ENCODE data around the gene PNMA8A.
"Not testable (repeated sequence)": the region's sequence is repeated elsewhere in the genome, so short reads cannot be mapped to it uniquely, and the experiment has no call there.

PNMA8A gene

DNA sequence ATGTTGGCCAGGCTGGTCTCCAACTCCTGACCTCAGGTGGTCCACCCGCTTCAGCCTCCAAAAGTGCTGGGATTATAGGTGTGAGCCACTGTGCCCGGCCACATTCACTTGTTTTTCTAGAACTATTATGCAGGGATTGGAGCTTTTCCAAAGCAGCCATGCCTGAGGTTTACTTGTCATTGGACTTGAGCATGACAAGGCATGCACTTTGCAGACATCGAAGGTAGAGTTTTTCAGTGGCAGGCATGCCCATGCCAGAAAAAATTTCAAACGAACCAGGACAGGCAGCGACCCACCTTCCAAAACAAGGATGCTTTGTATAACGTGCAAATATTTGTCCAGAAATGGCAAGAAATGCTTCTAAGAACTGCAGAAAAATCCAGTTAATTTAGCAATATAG lies 17.7 kb downstream of the PNMA8A start:
- H3K27ac ChIP-seq, result no peak overlapping the region
- peaks cover 17% of the 10 kb centered on the region for H3K9me3 ChIP-seq
- no peak overlapping the region for H3K4me2 ChIP-seq
- no peak for TF ChIP-seq Cebpa-rat (IDR thresholded peaks at IDR 0.05)
- no peak overlapping the region for H3K4me3 ChIP-seq
- no peaks in the 10 kb centered on the region for H3K36me3 ChIP-seq
- H3K4me1 ChIP-seq, result no peaks in the 10 kb centered on the region
- no peak overlapping the region for H3K9ac ChIP-seq
- no peaks in the 10 kb centered on the region for H3K27me3 ChIP-seq
- H4K20me1 ChIP-seq, result no peaks in the 10 kb centered on the region

DNA sequence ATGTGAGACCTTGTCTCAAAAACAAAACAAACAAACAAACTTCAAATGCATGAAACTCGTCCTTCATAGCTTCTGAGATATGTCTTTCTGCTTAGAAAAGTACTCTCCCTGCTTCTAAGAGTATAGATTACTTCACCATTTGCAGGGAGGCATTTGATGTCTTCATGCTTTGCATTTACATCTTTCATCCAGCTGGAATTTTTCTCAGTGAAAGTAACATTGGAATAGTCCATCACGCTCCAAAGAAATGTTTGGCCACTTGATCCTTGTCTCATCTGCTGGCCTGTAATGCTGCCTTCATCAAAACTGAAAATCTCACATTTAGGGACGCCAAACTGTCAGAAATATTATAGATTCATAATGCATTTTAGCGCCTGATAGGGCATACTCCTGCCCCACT lies 19.2 kb downstream of the PNMA8A start:
- Histone ChIP-seq H3K27ac (no peak overlapping the region), H3K4me3 (no peak overlapping the region), H4K20me1 (no peaks in the 10 kb centered on the region), H3K36me3 (no peaks in the 10 kb centered on the region), H3K9ac (no peak overlapping the region), H3K4me1 (peaks cover 9% of the 10 kb centered on the region), H3K4me2 (no peak overlapping the region), H3K9me3 (peaks cover 17% of the 10 kb centered on the region), H3K27me3 (no peaks in the 10 kb centered on the region)
- TF ChIP-seq Cebpa-rat (IDR thresholded peaks at IDR 0.05), result no peak

DNA sequence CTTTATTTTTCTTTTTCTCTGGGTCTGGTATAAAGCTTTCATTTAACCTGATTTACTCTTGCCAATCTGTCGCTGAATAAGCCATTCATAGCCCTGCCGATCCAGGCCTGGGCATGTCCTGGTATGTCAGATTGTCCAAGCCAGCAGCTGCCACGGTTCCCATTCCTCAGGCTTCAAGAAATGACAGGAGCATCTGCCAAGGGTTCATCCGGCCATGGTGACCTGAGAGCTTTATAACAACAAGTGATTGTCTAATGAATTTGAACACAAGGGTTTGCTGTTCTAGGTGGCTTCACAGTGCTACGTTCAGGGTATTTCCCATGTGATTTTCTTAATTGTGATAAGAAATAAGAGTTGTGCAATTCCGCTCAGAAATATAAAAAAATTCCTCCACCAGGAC lies 20.0 kb downstream of the PNMA8A start:
- no peak overlapping the region for H3K9ac ChIP-seq
- H3K27ac ChIP-seq, result no peak overlapping the region
- H3K36me3 ChIP-seq, result no peaks in the 10 kb centered on the region
- H3K4me1 ChIP-seq, result peaks cover 10% of the 10 kb centered on the region
- TF ChIP-seq Cebpa-rat (IDR thresholded peaks at IDR 0.05), result no peak
- H3K27me3 ChIP-seq, result no peaks in the 10 kb centered on the region
- no peak overlapping the region for H3K4me3 ChIP-seq
- no peak overlapping the region for H3K4me2 ChIP-seq
- H3K9me3 ChIP-seq, result peaks cover 17% of the 10 kb centered on the region
- no peaks in the 10 kb centered on the region for H4K20me1 ChIP-seq

DNA sequence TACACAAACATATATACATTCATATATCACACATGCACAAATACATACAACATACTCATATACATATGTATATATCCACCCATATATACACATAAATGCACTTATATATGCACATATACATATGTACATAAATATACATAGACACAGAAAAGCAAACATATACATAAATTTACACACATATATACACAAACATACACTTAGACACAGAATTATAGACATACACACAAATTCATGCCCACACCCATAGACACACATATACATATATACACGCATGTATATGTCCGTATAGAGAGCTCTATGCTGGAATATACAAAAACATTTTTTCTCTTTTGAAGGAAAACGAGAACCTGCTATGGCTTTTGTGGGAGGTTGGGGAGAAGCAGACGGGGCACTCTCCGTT lies 20.6 kb downstream of the PNMA8A start:
- H4K20me1 ChIP-seq, result no peaks in the 10 kb centered on the region
- H3K27ac ChIP-seq, result no peak overlapping the region
- H3K4me3 ChIP-seq, result no peak overlapping the region
- H3K27me3 ChIP-seq, result no peaks in the 10 kb centered on the region
- peaks cover 17% of the 10 kb centered on the region for H3K9me3 ChIP-seq
- no peak overlapping the region for H3K9ac ChIP-seq
- peaks cover 10% of the 10 kb centered on the region for H3K4me1 ChIP-seq
- no peaks in the 10 kb centered on the region for H3K36me3 ChIP-seq
- no peak overlapping the region for H3K4me2 ChIP-seq
- no peak for TF ChIP-seq Cebpa-rat (IDR thresholded peaks at IDR 0.05)

DNA sequence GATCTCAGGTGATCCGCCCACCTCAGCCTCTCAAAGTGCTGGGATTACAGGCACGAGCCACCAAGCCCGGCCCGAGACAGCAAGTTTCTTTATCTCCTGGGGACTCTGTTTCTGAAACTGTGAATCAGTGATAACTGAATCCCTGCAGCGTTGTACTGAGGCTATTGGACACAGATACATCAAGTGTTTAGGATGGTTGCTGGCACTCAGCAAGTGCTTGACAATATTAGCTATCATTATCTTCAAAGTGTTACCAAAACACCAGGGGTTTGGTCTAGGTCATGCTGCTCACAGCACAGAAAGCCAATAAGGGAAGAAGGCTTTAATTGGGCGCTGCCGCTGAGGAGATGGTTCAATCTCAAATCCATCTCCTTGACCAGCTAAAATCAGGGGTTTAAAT lies 22.1 kb downstream of the PNMA8A start:
- TF ChIP-seq Cebpa-rat (IDR thresholded peaks at IDR 0.05), result no peak
- H3K27me3 ChIP-seq, result no peaks in the 10 kb centered on the region

DNA sequence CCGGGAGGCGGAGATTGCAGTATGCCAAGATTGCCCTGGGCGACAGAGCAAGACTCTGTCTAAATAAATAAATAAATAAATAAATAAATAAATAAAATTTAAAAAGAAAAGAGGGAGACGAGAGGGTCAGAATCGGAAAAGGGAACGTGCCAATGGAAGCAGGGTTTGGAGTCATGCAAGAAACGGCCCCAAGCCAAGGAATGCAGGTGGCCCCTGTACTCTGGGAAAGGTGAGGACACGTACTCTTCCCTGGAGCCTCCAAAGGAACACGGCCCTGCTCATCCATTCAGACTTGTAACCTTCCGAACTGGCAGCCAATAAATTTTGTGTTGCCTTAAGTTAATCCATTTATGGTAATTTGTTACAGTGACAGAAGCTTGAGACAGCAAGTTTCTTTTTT lies 22.8 kb downstream of the PNMA8A start:
- Histone ChIP-seq H3K27ac (no peak overlapping the region), H3K36me3 (no peaks in the 10 kb centered on the region), H3K9me3 (peaks cover 17% of the 10 kb centered on the region), H4K20me1 (no peaks in the 10 kb centered on the region), H3K4me1 (peaks cover 10% of the 10 kb centered on the region), H3K9ac (no peak overlapping the region), H3K27me3 (no peaks in the 10 kb centered on the region), H3K4me3 (no peak overlapping the region), H3K4me2 (no peak overlapping the region)
- no peak for TF ChIP-seq Cebpa-rat (IDR thresholded peaks at IDR 0.05)

More for the DNA sequence above, 22.1 kb downstream of the PNMA8A start:
- peaks cover 17% of the 10 kb centered on the region for H3K9me3 ChIP-seq
- H3K36me3 ChIP-seq, result no peaks in the 10 kb centered on the region
- no peaks in the 10 kb centered on the region for H4K20me1 ChIP-seq
- no peak overlapping the region for H3K9ac ChIP-seq
- peaks cover 10% of the 10 kb centered on the region for H3K4me1 ChIP-seq
- H3K4me2 ChIP-seq, result no peak overlapping the region
- no peak overlapping the region for H3K27ac ChIP-seq
- no peak overlapping the region for H3K4me3 ChIP-seq

DNA sequence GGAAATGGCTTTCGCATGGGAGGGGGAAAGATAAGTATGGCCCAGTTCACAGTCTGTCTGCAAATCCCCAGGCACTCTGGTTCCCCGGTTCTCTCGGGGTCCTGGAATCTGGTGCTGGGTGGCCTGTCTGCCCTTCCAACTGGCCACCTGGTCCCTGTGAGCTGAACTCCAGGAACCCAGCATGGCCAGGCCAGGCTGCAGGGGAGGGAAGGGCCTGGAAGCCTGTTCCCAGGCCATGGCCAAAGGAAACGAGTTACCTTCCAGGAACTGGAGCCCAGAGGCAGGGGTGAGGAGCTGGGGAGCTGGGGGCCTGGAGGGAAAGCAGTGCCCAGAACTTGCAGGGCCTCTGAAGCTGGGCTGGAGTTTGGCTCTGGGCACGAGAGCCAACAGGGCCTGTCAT lies 23.5 kb downstream of the PNMA8A start:
- H3K4me1 ChIP-seq, result peaks cover 10% of the 10 kb centered on the region
- no peak overlapping the region for H3K9ac ChIP-seq
- H4K20me1 ChIP-seq, result no peaks in the 10 kb centered on the region
- H3K4me2 ChIP-seq, result peak overlapping the region; percentile 27; the same call in 1 of the 2 replicates
- no peaks in the 10 kb centered on the region for H3K27me3 ChIP-seq
- H3K27ac ChIP-seq, result no peak overlapping the region
- H3K4me3 ChIP-seq, result no peak overlapping the region
- no peaks in the 10 kb centered on the region for H3K36me3 ChIP-seq
- H3K9me3 ChIP-seq, result peaks cover 17% of the 10 kb centered on the region
- no peak for TF ChIP-seq Cebpa-rat (IDR thresholded peaks at IDR 0.05)

DNA sequence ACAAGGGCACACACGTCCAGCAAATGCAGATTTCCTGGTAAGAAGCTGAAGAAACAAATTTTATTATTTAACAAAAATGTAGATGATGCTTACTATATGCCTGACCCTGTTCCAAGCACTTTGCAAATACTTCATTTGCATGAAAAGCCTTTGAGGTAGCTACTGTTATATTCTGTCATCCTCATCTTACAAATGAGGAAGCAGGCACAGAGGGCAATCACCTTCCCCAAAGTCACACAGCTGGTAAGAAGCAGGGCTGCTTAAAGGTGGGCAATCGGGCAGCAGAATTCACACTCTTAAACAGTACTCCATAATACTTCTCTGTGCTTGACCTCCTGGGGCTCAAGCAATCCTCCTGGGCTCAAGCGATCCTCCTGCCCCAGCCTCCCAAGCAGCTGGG lies 24.4 kb downstream of the PNMA8A start:
- Histone ChIP-seq H3K36me3 (no peaks in the 10 kb centered on the region), H3K9ac (no peak overlapping the region)
- no peak for TF ChIP-seq Cebpa-rat (IDR thresholded peaks at IDR 0.05)

DNA sequence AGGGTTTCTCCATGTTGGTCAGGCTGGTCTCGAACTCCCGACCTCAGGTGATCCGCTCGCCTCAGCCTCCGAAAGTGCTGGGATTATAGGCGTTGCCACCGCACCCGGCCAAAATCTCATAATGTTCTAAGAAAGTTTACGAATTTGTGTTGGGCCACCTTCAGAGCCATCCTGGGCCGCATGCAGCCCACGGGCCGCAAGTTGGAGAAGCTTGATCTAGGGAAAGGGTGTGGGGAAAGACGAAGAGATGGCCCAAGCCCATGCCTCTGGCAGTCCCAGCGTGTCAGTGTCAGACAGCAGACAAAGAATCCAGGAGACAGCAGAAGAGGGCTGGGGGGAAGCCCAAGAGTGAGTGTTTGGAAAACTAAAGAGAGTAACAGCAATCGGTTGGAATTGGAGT lies 25.3 kb downstream of the PNMA8A start:
- TF ChIP-seq Cebpa-rat (IDR thresholded peaks at IDR 0.05), result no peak
- no peak overlapping the region for H3K4me2 ChIP-seq
- no peak overlapping the region for H3K4me3 ChIP-seq
- no peak overlapping the region for H3K9ac ChIP-seq
- no peak overlapping the region for H3K27ac ChIP-seq
- no peaks in the 10 kb centered on the region for H3K36me3 ChIP-seq
- peaks cover 17% of the 10 kb centered on the region for H3K9me3 ChIP-seq
- H3K27me3 ChIP-seq, result no peaks in the 10 kb centered on the region
- peaks cover 10% of the 10 kb centered on the region for H3K4me1 ChIP-seq
- H4K20me1 ChIP-seq, result no peaks in the 10 kb centered on the region

More for the DNA sequence above, 24.4 kb downstream of the PNMA8A start:
- Histone ChIP-seq H4K20me1 (no peaks in the 10 kb centered on the region), H3K4me1 (peaks cover 10% of the 10 kb centered on the region), H3K27me3 (no peaks in the 10 kb centered on the region), H3K4me2 (0 out of 2 replicates have a peak overlapping the region, but pooled peaks have one; percentile 27), H3K9me3 (peaks cover 17% of the 10 kb centered on the region), H3K4me3 (no peak overlapping the region), H3K27ac (no peak overlapping the region)

DNA sequence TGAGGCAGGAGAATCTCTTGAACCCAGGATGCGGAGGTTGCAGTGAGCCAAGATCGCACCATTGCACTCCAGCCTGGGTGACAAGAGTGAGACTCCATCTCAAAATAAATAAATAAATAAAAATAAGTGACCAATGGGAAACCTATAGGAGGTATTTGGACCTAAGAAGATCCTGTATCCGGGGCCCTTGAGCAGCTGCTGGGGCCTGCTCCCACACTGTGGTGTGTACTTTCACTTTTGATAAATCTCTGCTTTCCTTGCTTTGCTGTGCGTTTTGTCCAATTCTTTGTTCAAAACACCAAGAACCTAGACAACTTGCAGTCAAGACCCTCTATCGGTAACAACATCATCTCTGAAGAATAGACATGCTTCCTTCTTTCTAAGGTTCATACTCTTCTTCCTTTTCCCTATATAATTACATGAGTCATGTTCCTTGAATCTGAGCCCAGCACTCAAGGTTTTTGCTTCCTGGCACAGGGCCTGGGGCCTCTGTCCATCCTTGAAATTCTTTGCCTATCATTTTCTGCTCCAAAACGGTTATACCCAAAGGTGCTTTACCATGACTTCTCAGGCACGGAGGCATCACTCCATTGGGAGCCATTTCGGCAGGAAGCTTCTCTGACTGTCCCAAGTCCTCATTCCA lies 28.4 kb downstream of the PNMA8A start:
- TF ChIP-seq Cebpa-rat (IDR thresholded peaks at IDR 0.05), result no peak
- Histone ChIP-seq H4K20me1 (no peaks in the 10 kb centered on the region), H3K9me3 (no peaks in the 10 kb centered on the region), H3K9ac (no peak overlapping the region), H3K27ac (no peak overlapping the region), H3K4me3 (no peak overlapping the region), H3K27me3 (no peaks in the 10 kb centered on the region), H3K4me2 (no peak overlapping the region), H3K4me1 (peaks cover 8% of the 10 kb centered on the region), H3K36me3 (no peaks in the 10 kb centered on the region)

DNA sequence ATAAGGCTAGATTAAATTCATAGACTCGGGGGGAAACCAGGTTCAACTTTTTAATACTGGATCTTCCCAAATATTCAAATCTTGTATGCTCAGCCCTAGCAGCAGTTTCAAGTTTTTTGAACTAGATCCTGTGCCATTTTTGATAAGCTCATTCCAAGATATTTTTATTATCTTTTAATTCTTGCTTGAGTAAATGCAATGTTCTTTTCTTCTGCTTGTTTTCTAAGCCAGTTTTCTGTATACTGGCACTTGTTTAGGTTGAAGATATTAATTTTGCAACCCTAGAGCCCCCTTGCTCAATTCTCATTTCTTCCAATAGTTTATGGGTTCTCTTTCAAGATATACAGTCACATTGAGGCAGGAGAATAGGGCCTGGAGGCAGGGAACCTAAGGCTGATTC lies 29.5 kb downstream of the PNMA8A start:
- Histone ChIP-seq H3K9ac (no peak overlapping the region), H3K27ac (no peak overlapping the region)

DNA sequence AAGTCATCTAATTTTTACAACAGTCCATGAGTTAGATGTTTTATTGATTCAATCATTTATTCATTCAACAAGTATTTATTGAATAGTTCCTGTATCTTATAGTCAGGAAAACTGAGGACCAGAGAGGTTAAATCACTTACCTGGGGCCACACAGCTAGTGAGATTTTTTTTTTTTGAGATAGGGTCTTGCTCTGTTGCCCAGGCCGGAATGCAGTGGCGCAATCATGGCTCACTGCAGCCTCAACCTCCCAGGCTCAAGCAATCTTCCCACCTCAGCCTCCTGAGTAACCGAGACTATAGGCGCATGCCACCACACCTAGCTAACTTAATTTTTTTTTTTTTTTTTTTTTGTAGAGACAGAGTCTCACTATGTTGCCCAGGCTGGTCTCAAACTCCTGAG lies 35.7 kb downstream of the PNMA8A start:
- not testable (repeated sequence) for H3K36me3 ChIP-seq, H3K9me3 ChIP-seq, H3K27ac ChIP-seq, H3K9ac ChIP-seq, H3K4me2 ChIP-seq, H4K20me1 ChIP-seq, H3K4me3 ChIP-seq, H3K27me3 ChIP-seq
- peaks cover 12% of the 10 kb centered on the region for H3K4me1 ChIP-seq

More for the DNA sequence above, 29.5 kb downstream of the PNMA8A start:
- Histone ChIP-seq H3K4me1 (no peaks in the 10 kb centered on the region), H3K4me2 (no peak overlapping the region), H3K27me3 (no peaks in the 10 kb centered on the region), H4K20me1 (no peaks in the 10 kb centered on the region), H3K9me3 (no peaks in the 10 kb centered on the region), H3K4me3 (no peak overlapping the region), H3K36me3 (no peaks in the 10 kb centered on the region)
- TF ChIP-seq Cebpa-rat (IDR thresholded peaks at IDR 0.05), result no peak

Measured in BLaER1 (cell line).